Neural cell (in vitro differentiated cells): ENCODE measurements around the gene C21orf91. TPM values are rescaled to one million over a fixed set of nuclear protein-coding genes. Genes with fewer than 3 reads are reported as not detected.

Experiments
- H2AFZ ChIP-seq: fragments of 200-600, 300-800 bp; sonication (generic), shearing (Covaris generic); 2 replicates; pipeline ENCODE4 v1.6.0; 2014; ENCODE audit warnings: low read depth, mild to moderate bottlenecking, antibody characterized with exemption, low read length, moderate library complexity
- H3F3A ChIP-seq: fragments of 200-600 bp; shearing (Covaris generic); 2 replicates; pipeline ENCODE4 v1.6.1; 2016; ENCODE audit warnings: mild to moderate bottlenecking, moderate library complexity, mixed read lengths, antibody characterized with exemption, low read length; ENCODE audit not compliant: insufficient read depth, poor library complexity, severe bottlenecking
- H3K27ac ChIP-seq: fragments of 200-600, 300-800 bp; sonication (generic), shearing (Covaris generic); 2 replicates; pipeline ENCODE4 v1.5.1; 2014; ENCODE audit warnings: mild to moderate bottlenecking, low read length, moderate library complexity
- H3K27me3 ChIP-seq: fragments of 300-800, 200-600 bp; sonication (generic), shearing (Covaris generic); 2 replicates; pipeline ENCODE4 v1.6.0; 2014; ENCODE audit warnings: mild to moderate bottlenecking, low read depth, low read length, moderate library complexity; ENCODE audit not compliant: insufficient read depth
- H3K36me3 ChIP-seq: fragments of 300-800, 200-600 bp; sonication (generic), shearing (Covaris generic); 2 replicates; pipeline ENCODE4 v1.5.1; 2014; ENCODE audit warnings: mild to moderate bottlenecking, antibody characterized with exemption, low read length, moderate library complexity; ENCODE audit not compliant: insufficient read depth
- H3K4me2 ChIP-seq: fragments of 300-800, 200-600 bp; sonication (generic), shearing (Covaris generic); 2 replicates; pipeline ENCODE4 v1.6.0; 2014; ENCODE audit warnings: mild to moderate bottlenecking, low read length
- H3K4me3 ChIP-seq: fragments of 300-800, 200-600 bp; sonication (generic), shearing (Covaris generic); 2 replicates; pipeline ENCODE4 v1.5.1; 2014; ENCODE audit warnings: mild to moderate bottlenecking, low read length, moderate library complexity
- H3K79me2 ChIP-seq: fragments of 200-600 bp; shearing (Covaris generic); replicated peaks from 2 replicates; pipeline ENCODE4 v1.6.0; 2014; ENCODE audit warnings: mild to moderate bottlenecking, low read length, moderate library complexity; ENCODE audit not compliant: insufficient read depth
- H3K9ac ChIP-seq: fragments of 300-800, 200-600 bp; sonication (generic), shearing (Covaris generic); 2 replicates; pipeline ENCODE4 v1.6.1; 2016; ENCODE audit warnings: mild to moderate bottlenecking, low read length, mixed read lengths
- H3K9me2 ChIP-seq: fragments of 200-600 bp; shearing (Covaris generic); 2 replicates; pipeline ENCODE4 v1.6.1; 2016; ENCODE audit warnings: mild to moderate bottlenecking, low read length, mixed read lengths; ENCODE audit not compliant: insufficient read depth
- H3K9me3 ChIP-seq: fragments of 200-600, 300-800 bp; sonication (generic), shearing (Covaris generic); 2 replicates; pipeline ENCODE4 v1.6.1; 2016; ENCODE audit warnings: mild to moderate bottlenecking, mixed run types, low read length, moderate library complexity, mixed read lengths
- H4K20me1 ChIP-seq: fragments of 200-600 bp; shearing (Covaris generic); 2 replicates; pipeline ENCODE4 v1.6.1; 2016; ENCODE audit warnings: mild to moderate bottlenecking, mixed run types; ENCODE audit not compliant: insufficient read depth
- CTCF ChIP-seq: fragments of 450-650 bp; IDR thresholded peaks from 2 replicates; pipeline ENCODE4 v1.5.1; 2014; ENCODE audit warnings: antibody characterized with exemption, mild to moderate bottlenecking, moderate library complexity; ENCODE audit not compliant: poor library complexity, severe bottlenecking
- EP300 ChIP-seq: fragments of 450-650 bp; conservative IDR thresholded peaks from 2 replicates; pipeline ENCODE4 v1.6.1; 2014; ENCODE audit warnings: antibody characterized with exemption, mild to moderate bottlenecking, moderate library complexity; ENCODE audit not compliant: poor library complexity, severe bottlenecking
- EZH2 ChIP-seq: fragments of 200-600, 300-800 bp; shearing (Covaris generic), sonication (generic); IDR thresholded peaks from 2 replicates; pipeline ENCODE4 v1.6.1; 2014; ENCODE audit warnings: antibody characterized with exemption, low read length, borderline replicate concordance, mild to moderate bottlenecking; ENCODE audit not compliant: insufficient read depth, poor library complexity, severe bottlenecking
- MXI1 ChIP-seq: fragments of 450-650 bp; conservative IDR thresholded peaks from 2 replicates; pipeline ENCODE4 v1.6.1; 2014; ENCODE audit warnings: antibody characterized with exemption, mild to moderate bottlenecking; ENCODE audit not compliant: poor library complexity, severe bottlenecking
- POLR2AphosphoS5 ChIP-seq: IDR thresholded peaks from 2 replicates; pipeline ENCODE4 v1.6.1; 2012
- RAD21 ChIP-seq: fragments of 450-650 bp; conservative IDR thresholded peaks from 2 replicates; pipeline ENCODE4 v1.6.1; 2014; ENCODE audit warnings: antibody characterized with exemption, mild to moderate bottlenecking, moderate library complexity
- REST ChIP-seq: IDR thresholded peaks from 2 replicates; pipeline ENCODE4 v1.6.1; 2012; ENCODE audit warnings: borderline replicate concordance
- SMC3 ChIP-seq: fragments of 450-650 bp; conservative IDR thresholded peaks from 2 replicates; pipeline ENCODE4 v1.6.1; 2014; ENCODE audit warnings: antibody characterized with exemption, mild to moderate bottlenecking, moderate library complexity; ENCODE audit not compliant: poor library complexity
- TAF1 ChIP-seq: IDR thresholded peaks from 2 replicates; pipeline ENCODE4 v1.6.1; 2012; ENCODE audit warnings: low read depth
- polyA plus RNA-seq: library from polyadenylated mRNA; depleted of rRNA; stranded (reverse); fragments of >200 nt; gene quantifications from 2 replicates; pipeline ENCODE4 v1.2.3, GENCODE V29; 2014

Gene C21orf91
- polyA plus RNA-seq, 1 donor from 2014 or later, result 19.6 TPM

- TF ChIP-seq CTCF (no peak), TAF1 (no peak), REST (no peak), SMC3 (no peak), MXI1 (no peak), EZH2 (no peak), RAD21 (no peak)
- Histone ChIP-seq H3F3A (no peaks in the 10 kb centered on the region), H3K4me3 (no peak overlapping the region), H3K9ac (no peak overlapping the region), H2AFZ (no peak overlapping the region), H3K9me2 (no peaks in the 10 kb centered on the region), H3K79me2 (no peaks in the 10 kb centered on the region), H3K36me3 (no peaks in the 10 kb centered on the region), H3K27me3 (no peaks in the 10 kb centered on the region), H4K20me1 (no peaks in the 10 kb centered on the region), H3K9me3 (no peaks in the 10 kb centered on the region), H3K4me2 (no peak overlapping the region), H3K27ac (no peak overlapping the region)
Observed at GRCh38 chr21:17859661-17860060, 40.5 kb upstream of the C21orf91 start.

GRCh38 chr21:17858747-17859146 is 39.6 kb upstream of the C21orf91 start:
- Histone ChIP-seq H3K27ac (no peak overlapping the region), H3K36me3 (no peaks in the 10 kb centered on the region), H4K20me1 (no peaks in the 10 kb centered on the region), H3K9me2 (no peaks in the 10 kb centered on the region), H2AFZ (no peak overlapping the region), H3K4me2 (no peak overlapping the region), H3K4me3 (no peak overlapping the region), H3K79me2 (no peaks in the 10 kb centered on the region), H3K27me3 (no peaks in the 10 kb centered on the region), H3K9me3 (no peaks in the 10 kb centered on the region), H3F3A (no peaks in the 10 kb centered on the region), H3K9ac (no peak overlapping the region)
- TF ChIP-seq REST, result no peak
- TF ChIP-seq EP300, result no peak
- TF ChIP-seq POLR2AphosphoS5, result no peak
- no peak for TF ChIP-seq TAF1
- no peak for TF ChIP-seq EZH2
- TF ChIP-seq CTCF, result no peak
- TF ChIP-seq MXI1, result no peak
- TF ChIP-seq RAD21, result no peak
- TF ChIP-seq SMC3, result no peak
